OCI-LY1 (cell line): ENCODE data around the gene ACAP3.

Source experiments
- H2AFZ ChIP-seq: fragments of 200-600 bp; sonication (generic), shearing (Covaris generic); 2 replicates; pipeline ENCODE4 v1.6.0; 2014; ENCODE audit warnings: antibody characterized with exemption, mild to moderate bottlenecking, low read length
- H3F3A ChIP-seq: fragments of 200-600 bp; sonication (generic), shearing (Covaris generic); 2 replicates; pipeline ENCODE4 v1.6.0; 2014; ENCODE audit warnings: mild to moderate bottlenecking, antibody characterized with exemption, low read length, moderate library complexity; ENCODE audit not compliant: insufficient read depth
- H3K27ac ChIP-seq: fragments of 200-600 bp; sonication (generic); 2 replicates; pipeline ENCODE4 v1.5.1; 2014; ENCODE audit warnings: low read length, mixed run types, mild to moderate bottlenecking, low read depth; ENCODE audit not compliant: poor library complexity, severe bottlenecking
- H3K27me3 ChIP-seq: fragments of 200-600 bp; sonication (generic); 2 replicates; pipeline ENCODE4 v1.6.0; 2014; ENCODE audit warnings: antibody characterized with exemption, mild to moderate bottlenecking, low read length, moderate library complexity; ENCODE audit not compliant: insufficient read depth
- H3K36me3 ChIP-seq: fragments of 200-600 bp; sonication (generic); 2 replicates; pipeline ENCODE4 v1.6.1; 2014; ENCODE audit warnings: mild to moderate bottlenecking, antibody characterized with exemption, low read length, moderate library complexity, mixed read lengths; ENCODE audit not compliant: insufficient read depth
- H3K4me1 ChIP-seq: fragments of 200-600 bp; sonication (generic); 2 replicates; pipeline ENCODE4 v1.5.1; 2014; ENCODE audit warnings: mild to moderate bottlenecking, low read length, moderate library complexity; ENCODE audit not compliant: insufficient read depth, severe bottlenecking
- H3K4me2 ChIP-seq: fragments of 200-600 bp; sonication (generic), shearing (Covaris generic); 2 replicates; pipeline ENCODE4 v1.6.1; 2014; ENCODE audit warnings: low read length
- H3K4me3 ChIP-seq: fragments of 200-600 bp; sonication (generic); 2 replicates; pipeline ENCODE4 v1.5.1; 2014; ENCODE audit warnings: low read length, low read depth, mild to moderate bottlenecking, mixed read lengths; ENCODE audit not compliant: poor library complexity, severe bottlenecking
- H3K79me2 ChIP-seq: fragments of 200-600 bp; shearing (Covaris generic); 2 replicates; pipeline ENCODE4 v1.6.1; 2016; ENCODE audit warnings: mixed run types, low read length, mixed read lengths; ENCODE audit not compliant: insufficient read depth
- H3K9ac ChIP-seq: fragments of 200-600 bp; sonication (generic), shearing (Covaris generic); 2 replicates; pipeline ENCODE4 v1.6.1; 2014; ENCODE audit warnings: mild to moderate bottlenecking, low read length, mixed read lengths
- H3K9me2 ChIP-seq: fragments of 200-600 bp; sonication (generic), shearing (Covaris generic); 2 replicates; pipeline ENCODE4 v1.6.1; 2014; ENCODE audit warnings: low read depth, mild to moderate bottlenecking, low read length, mixed read lengths
- H3K9me3 ChIP-seq: fragments of 200-600 bp; shearing (Covaris generic); 2 replicates; pipeline ENCODE4 v1.6.1; 2014; ENCODE audit warnings: low read length, mixed read lengths
- H4K20me1 ChIP-seq: fragments of 200-600 bp; sonication (generic), shearing (Covaris generic); 2 replicates; pipeline ENCODE4 v1.6.0; 2016; ENCODE audit warnings: mild to moderate bottlenecking, low read length; ENCODE audit not compliant: insufficient read depth
- CTCF ChIP-seq: fragments of 200-600 bp; sonication (generic), shearing (Covaris generic); IDR thresholded peaks from 2 replicates; pipeline ENCODE4 v1.5.1; 2017; ENCODE audit warnings: mild to moderate bottlenecking, antibody characterized with exemption, low read length, moderate library complexity, mixed read lengths
- EZH2 ChIP-seq: fragments of 200-600 bp; sonication (generic), shearing (Covaris generic); IDR thresholded peaks from 2 replicates; pipeline ENCODE4 v1.8.0; 2017; ENCODE audit warnings: borderline replicate concordance, mixed run types, mild to moderate bottlenecking, antibody characterized with exemption, low read length, moderate library complexity, mixed read lengths

The ACAP3 gene

GRCh38 chr1:1285611-1286311 is 22.0 kb downstream of the ACAP3 start:
- H3K27me3 ChIP-seq, result no peaks in the 10 kb centered on the region; the same call in 1 of the 2 replicates
- H3K4me2 ChIP-seq, result no peak overlapping the region
- no peaks in the 10 kb centered on the region for H3F3A ChIP-seq
- no peaks in the 10 kb centered on the region for H3K79me2 ChIP-seq
- no peaks in the 10 kb centered on the region for H4K20me1 ChIP-seq
- no peak overlapping the region for H3K9ac ChIP-seq
- no peak overlapping the region for H3K27ac ChIP-seq
- TF ChIP-seq EZH2 (no peak), CTCF (no peak)
- no peak overlapping the region for H2AFZ ChIP-seq
- no peaks in the 10 kb centered on the region for H3K9me3 ChIP-seq
- no peaks in the 10 kb centered on the region for H3K9me2 ChIP-seq
- H3K4me3 ChIP-seq, result no peak overlapping the region
- H3K36me3 ChIP-seq, result no peaks in the 10 kb centered on the region
- no peaks in the 10 kb centered on the region for H3K4me1 ChIP-seq

- Histone ChIP-seq H3K9me2 (no peaks in the 10 kb centered on the region), H3K27ac (no peak overlapping the region), H3K9ac (no peak overlapping the region), H3K9me3 (no peaks in the 10 kb centered on the region), H3K4me1 (no peaks in the 10 kb centered on the region), H3K4me2 (no peak overlapping the region), H3K79me2 (no peaks in the 10 kb centered on the region), H3K27me3 (no peaks in the 10 kb centered on the region; the same call in 1 of the 2 replicates), H3K36me3 (no peaks in the 10 kb centered on the region), H2AFZ (no peak overlapping the region), H3K4me3 (no peak overlapping the region), H4K20me1 (no peaks in the 10 kb centered on the region), H3F3A (no peaks in the 10 kb centered on the region)
- TF ChIP-seq EZH2, result no peak
- no peak for TF ChIP-seq CTCF
Observed at GRCh38 chr1:1285102-1285571, 22.6 kb downstream of the ACAP3 start.

GRCh38 chr1:1284221-1285101 is 23.3 kb downstream of the ACAP3 start:
- Histone ChIP-seq H3K9me3 (no peaks in the 10 kb centered on the region), H3K4me2 (no peak overlapping the region), H3K79me2 (no peaks in the 10 kb centered on the region), H3K4me3 (no peak overlapping the region), H3K9me2 (no peaks in the 10 kb centered on the region), H3F3A (no peaks in the 10 kb centered on the region), H4K20me1 (no peaks in the 10 kb centered on the region), H3K4me1 (no peaks in the 10 kb centered on the region), H2AFZ (no peak overlapping the region), H3K9ac (no peak overlapping the region), H3K27me3 (no peaks in the 10 kb centered on the region; the same call in 1 of the 2 replicates), H3K27ac (no peak overlapping the region), H3K36me3 (no peaks in the 10 kb centered on the region)
- TF ChIP-seq CTCF, result no peak
- TF ChIP-seq EZH2, result no peak
